CD8-positive, alpha-beta memory T cell (primary cell): Measurements from ENCODE around the gene LY86. TPM values are rescaled to one million over a fixed set of nuclear protein-coding genes. Genes with fewer than 3 reads are reported as not detected.
"Not testable (repeated sequence)": the region's sequence is repeated elsewhere in the genome, so short reads cannot be mapped to it uniquely, and the experiment has no call there.

Experiments
- CTCF ChIA-PET: fragments of 350-600 bp; sonication (Branson Sonifier 250); formaldehyde crosslinking; loops from one replicate; lab custom pipeline; 2021; ENCODE audit warnings: antibody characterized with exemption; lab: Charles Lee
- POLR2A ChIA-PET: fragments of 350-600 bp; sonication (Branson Sonifier 250); formaldehyde crosslinking; loops from one replicate; lab custom pipeline; 2021; ENCODE audit warnings: antibody characterized with exemption; lab: Charles Lee
- DNase-seq, 5 donors: peaks; one replicate each; pipeline versions ENCODE4 v3.0.0 to v3.0.0-alpha.2; 2020 to 2022; ENCODE audit warnings: mixed read lengths in 1 of 5
- H3K27ac ChIP-seq: one replicate; pipeline ENCODE4 v1.7.0; 2013; ENCODE audit warnings: low read depth, mild to moderate bottlenecking, low read length, moderate library complexity
- H3K27me3 ChIP-seq: 2 replicates; pipeline ENCODE4 v1.7.0; 2013; ENCODE audit warnings: low read length, mild to moderate bottlenecking; ENCODE audit not compliant: insufficient read depth, poor library complexity, severe bottlenecking
- H3K36me3 ChIP-seq: 2 replicates; pipeline ENCODE4 v1.7.0; 2013; ENCODE audit warnings: mild to moderate bottlenecking, low read length, moderate library complexity; ENCODE audit not compliant: insufficient read depth
- H3K4me1 ChIP-seq: 2 replicates; pipeline ENCODE4 v1.7.0; 2013; ENCODE audit warnings: mild to moderate bottlenecking, low read length, moderate library complexity; ENCODE audit not compliant: insufficient read depth
- H3K4me3 ChIP-seq: 2 replicates; pipeline ENCODE4 v1.7.0; 2013; ENCODE audit warnings: mild to moderate bottlenecking, low read length
- H3K9me3 ChIP-seq: 2 replicates; pipeline ENCODE4 v1.7.0; 2013; ENCODE audit warnings: mild to moderate bottlenecking, low read length
- H3K27ac Mint-ChIP-seq, 8 donors: one replicate each; pipeline ENCODE4 v1.8.0; 2020 to 2021; ENCODE audit warnings: mixed read lengths in 8 of 8, mild to moderate bottlenecking in 6 of 8, inconsistent platforms in 3 of 8, moderate library complexity in 3 of 8
- H3K27me3 Mint-ChIP-seq, 2 donors: one replicate each; pipeline ENCODE4 v1.8.0; 2020 to 2021; ENCODE audit warnings: mixed read lengths in 2 of 2, mild to moderate bottlenecking in 1 of 2, moderate library complexity in 1 of 2
- H3K36me3 Mint-ChIP-seq, 3 donors: one replicate each; pipeline ENCODE4 v1.8.0; 2020 to 2021; ENCODE audit warnings: mixed read lengths in 3 of 3, inconsistent platforms in 1 of 3, mild to moderate bottlenecking in 1 of 3
- H3K4me1 Mint-ChIP-seq, 3 donors: one replicate each; pipeline ENCODE4 v1.8.0; 2020 to 2021; ENCODE audit warnings: mixed read lengths in 3 of 3, inconsistent platforms in 1 of 3, mild to moderate bottlenecking in 1 of 3
- H3K4me3 Mint-ChIP-seq, 7 donors: one replicate each; pipeline ENCODE4 v1.8.0; 2020 to 2021; ENCODE audit warnings: mixed read lengths in 7 of 7, mild to moderate bottlenecking in 6 of 7, moderate library complexity in 4 of 7, inconsistent platforms in 2 of 7
- H3K9me3 Mint-ChIP-seq, 5 donors: one replicate each; pipeline ENCODE4 v1.8.0; 2020 to 2022; ENCODE audit warnings: mixed read lengths in 5 of 5, mild to moderate bottlenecking in 3 of 5, moderate library complexity in 2 of 5, inconsistent platforms in 1 of 5
- polyA plus RNA-seq: library from polyadenylated mRNA; unstranded; fragments of 300-500 nt; fragmentation: Illumina TruSeq; gene quantifications from one replicate; pipeline ENCODE4 v1.2.3, GENCODE V29; 2021
- total RNA-seq, 2 experiments: library from RNA; stranded (reverse); gene quantifications; one replicate each; pipeline ENCODE4 v1.2.3, GENCODE V29; 2021

LY86 gene
- total and polyA plus RNA-seq, 3 experiments from 2014 or later = 0.31 to 2.4 (median 0.53) TPM

DNA sequence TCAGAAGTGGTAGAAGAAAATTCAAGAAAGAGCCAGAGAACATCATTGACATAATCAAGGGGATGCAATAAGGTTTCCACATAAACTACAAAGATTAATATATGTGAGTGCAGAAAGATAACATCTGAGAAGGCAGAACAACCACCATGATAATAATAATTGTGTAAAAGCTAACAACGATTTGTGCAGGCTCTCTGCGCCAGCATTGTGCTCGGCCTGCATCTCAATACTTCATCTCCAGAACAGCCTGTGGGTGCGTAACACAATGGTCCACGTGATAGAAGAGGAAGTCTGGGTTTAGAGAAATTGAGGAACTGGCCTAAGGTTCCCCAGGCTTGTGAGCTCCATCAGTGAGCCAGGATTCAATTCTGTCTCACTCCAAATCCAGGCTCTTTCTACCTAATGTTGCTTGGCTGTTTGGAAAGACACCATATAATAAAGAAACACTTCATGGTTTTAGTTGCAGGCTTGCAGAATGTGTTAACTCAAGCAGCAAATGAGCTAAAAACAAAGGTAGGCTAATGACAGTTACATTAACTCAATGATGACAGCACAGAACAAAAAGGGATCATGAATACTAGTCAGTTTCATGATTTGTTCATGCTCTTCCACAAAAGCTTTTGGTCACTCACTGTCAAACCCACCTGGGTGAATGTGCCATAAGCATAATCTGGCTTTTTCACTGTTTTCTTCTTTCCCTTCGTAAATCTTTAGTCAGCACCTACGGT lies 71.2 kb downstream of the LY86 start:
- CTCF ChIA-PET = interaction anchor here (1.3 to 2.6 kb wide), 4 partner anchors 64 to 584 kb away, joined by 3 to 10 read pairs (median 4); no protein-coding TSS in a partner anchor
- peaks cover 26 to 75% (median 46%) of the 10 kb centered on the region in 3 donors for H3K4me1 Mint-ChIP-seq
- Histone ChIP-seq H3K9me3 (no peaks in the 10 kb centered on the region), H3K4me1 (peaks cover 46% of the 10 kb centered on the region), H3K4me3 (no peak overlapping the region), H3K27ac (no peak overlapping the region), H3K27me3 (no peaks in the 10 kb centered on the region), H3K36me3 (no peaks in the 10 kb centered on the region)
- H3K27ac Mint-ChIP-seq = peak overlapping the region in 5 of 8 donors; percentile 88 to 97 (median 94)
- DNase-seq = peak in 1 of 5 donors; percentile 19
- no peaks in the 10 kb centered on the region for H3K9me3 Mint-ChIP-seq
- peak overlapping the region in 2 of 7 donors; percentile 9 to 63 for H3K4me3 Mint-ChIP-seq
- POLR2A ChIA-PET = interaction anchor here (1.9 kb wide), 1 partner anchor 45 kb away, joined by 12 read pairs; no protein-coding TSS in a partner anchor
- peaks cover 0 to 2% of the 10 kb centered on the region in 2 donors for H3K27me3 Mint-ChIP-seq
- H3K36me3 Mint-ChIP-seq = no peaks in the 10 kb centered on the region

GRCh38 chr6:6660339-6661045 lies 72.0 kb downstream of the LY86 start:
- Histone ChIP-seq H3K4me1 (peaks cover 40% of the 10 kb centered on the region), H3K36me3 (no peaks in the 10 kb centered on the region), H3K9me3 (no peaks in the 10 kb centered on the region), H3K27me3 (no peaks in the 10 kb centered on the region), H3K27ac (no peak overlapping the region), H3K4me3 (no peak overlapping the region)
- Mint-ChIP-seq H3K4me1 (peaks cover 19 to 68% (median 39%) of the 10 kb centered on the region in 3 donors), H3K27ac (peak overlapping the region in 1 of 8 donors; percentile 61), H3K27me3 (peaks cover 0 to 5% of the 10 kb centered on the region in 2 donors), H3K4me3 (no peak overlapping the region), H3K36me3 (no peaks in the 10 kb centered on the region), H3K9me3 (no peaks in the 10 kb centered on the region)
- ChIA-PET CTCF (interaction anchor here (1.0 to 2.6 kb wide), 6 partner anchors 14 to 584 kb away, joined by 3 to 10 read pairs (median 4); no protein-coding TSS in a partner anchor), POLR2A (interaction anchor here (1.9 kb wide), 1 partner anchor 46 kb away, joined by 12 read pairs; no protein-coding TSS in a partner anchor)
- DNase-seq = no peak

- peaks cover 33% of the 10 kb centered on the region for H3K4me1 ChIP-seq
- H3K4me3 ChIP-seq = no peak overlapping the region
- CTCF ChIA-PET = interaction anchor here (1.0 to 1.6 kb wide), 5 partner anchors 14 to 105 kb away, joined by 3 to 4 read pairs (median 3); no protein-coding TSS in a partner anchor
- H3K27me3 ChIP-seq = no peaks in the 10 kb centered on the region
- Mint-ChIP-seq H3K9me3 (no peaks in the 10 kb centered on the region), H3K4me3 (no peak overlapping the region), H3K27ac (peak overlapping the region in 3 of 8 donors; percentile 2 to 30 (median 8)), H3K27me3 (peaks cover 0 to 5% of the 10 kb centered on the region in 2 donors), H3K36me3 (no peaks in the 10 kb centered on the region), H3K4me1 (peaks cover 12 to 61% (median 32%) of the 10 kb centered on the region in 3 donors)
- no peak overlapping the region for H3K27ac ChIP-seq
- DNase-seq = no peak
- POLR2A ChIA-PET = interaction anchor here (0.6 kb wide), 1 partner anchor 659 kb away, joined by 3 read pairs; no protein-coding TSS in a partner anchor
- no peaks in the 10 kb centered on the region for H3K36me3 ChIP-seq
- no peaks in the 10 kb centered on the region for H3K9me3 ChIP-seq
Observed at GRCh38 chr6:6661191-6661590, 72.7 kb downstream of the LY86 start.

DNA sequence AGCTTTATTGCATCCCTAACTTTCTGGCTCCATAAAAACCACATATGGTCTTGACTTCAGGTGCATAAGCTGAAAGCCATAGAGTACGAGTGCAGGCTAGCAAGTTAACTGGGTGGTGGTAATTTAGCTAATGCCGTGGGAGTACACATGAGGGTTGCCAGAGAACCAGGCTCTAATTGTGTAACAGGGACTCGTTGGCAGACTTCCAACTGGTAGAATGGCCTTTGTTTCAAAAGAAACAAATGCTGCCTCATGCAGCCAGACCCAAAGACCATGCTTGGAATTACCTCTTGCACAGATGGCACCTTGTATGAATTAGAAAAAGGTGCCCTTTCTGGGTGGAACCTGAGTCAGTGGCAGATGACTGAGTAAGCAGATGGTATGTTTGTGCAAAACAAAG lies 73.2 kb downstream of the LY86 start:
- H3K27me3 Mint-ChIP-seq = peaks cover 0 to 5% of the 10 kb centered on the region in 2 donors
- peaks cover 8 to 56% (median 28%) of the 10 kb centered on the region in 3 donors for H3K4me1 Mint-ChIP-seq

GRCh38 chr6:6663421-6664135 lies 75.1 kb downstream of the LY86 start:
- Mint-ChIP-seq H3K4me3 (no peak overlapping the region), H3K4me1 (peaks cover 8 to 37% (median 13%) of the 10 kb centered on the region in 3 donors), H3K27me3 (peaks cover 0 to 7% of the 10 kb centered on the region in 2 donors), H3K36me3 (no peaks in the 10 kb centered on the region), H3K9me3 (no peaks in the 10 kb centered on the region), H3K27ac (peak overlapping the region in 1 of 8 donors; percentile 50)
- H3K36me3 ChIP-seq = no peaks in the 10 kb centered on the region
- H3K27me3 ChIP-seq = no peaks in the 10 kb centered on the region
- H3K27ac ChIP-seq = no peak overlapping the region
- no peaks in the 10 kb centered on the region for H3K9me3 ChIP-seq
- POLR2A ChIA-PET = interaction anchor here (0.6 kb wide), 1 partner anchor 1499 kb away, joined by 3 read pairs; no protein-coding TSS in a partner anchor
- no peak overlapping the region for H3K4me3 ChIP-seq
- DNase-seq = no peak
- CTCF ChIA-PET = interaction anchor here (2.7 kb wide), 1 partner anchor 13 kb away, joined by 8 read pairs; no protein-coding TSS in a partner anchor
- H3K4me1 ChIP-seq = peaks cover 10% of the 10 kb centered on the region

More for the DNA sequence above, 73.2 kb downstream of the LY86 start:
- POLR2A ChIA-PET = no interaction called here
- CTCF ChIA-PET = interaction anchor here (1.0 to 1.5 kb wide), 3 partner anchors 13 to 50 kb away, joined by 3 read pairs; no protein-coding TSS in a partner anchor
- Mint-ChIP-seq H3K27ac (peak overlapping the region in 2 of 8 donors; percentile 2 to 30), H3K4me3 (no peak overlapping the region), H3K36me3 (no peaks in the 10 kb centered on the region), H3K9me3 (no peaks in the 10 kb centered on the region)
- H3K27ac ChIP-seq = no peak overlapping the region
- no peaks in the 10 kb centered on the region for H3K27me3 ChIP-seq
- DNase-seq = no peak
- H3K4me1 ChIP-seq = peaks cover 28% of the 10 kb centered on the region
- no peaks in the 10 kb centered on the region for H3K9me3 ChIP-seq
- no peaks in the 10 kb centered on the region for H3K36me3 ChIP-seq
- no peak overlapping the region for H3K4me3 ChIP-seq

DNA sequence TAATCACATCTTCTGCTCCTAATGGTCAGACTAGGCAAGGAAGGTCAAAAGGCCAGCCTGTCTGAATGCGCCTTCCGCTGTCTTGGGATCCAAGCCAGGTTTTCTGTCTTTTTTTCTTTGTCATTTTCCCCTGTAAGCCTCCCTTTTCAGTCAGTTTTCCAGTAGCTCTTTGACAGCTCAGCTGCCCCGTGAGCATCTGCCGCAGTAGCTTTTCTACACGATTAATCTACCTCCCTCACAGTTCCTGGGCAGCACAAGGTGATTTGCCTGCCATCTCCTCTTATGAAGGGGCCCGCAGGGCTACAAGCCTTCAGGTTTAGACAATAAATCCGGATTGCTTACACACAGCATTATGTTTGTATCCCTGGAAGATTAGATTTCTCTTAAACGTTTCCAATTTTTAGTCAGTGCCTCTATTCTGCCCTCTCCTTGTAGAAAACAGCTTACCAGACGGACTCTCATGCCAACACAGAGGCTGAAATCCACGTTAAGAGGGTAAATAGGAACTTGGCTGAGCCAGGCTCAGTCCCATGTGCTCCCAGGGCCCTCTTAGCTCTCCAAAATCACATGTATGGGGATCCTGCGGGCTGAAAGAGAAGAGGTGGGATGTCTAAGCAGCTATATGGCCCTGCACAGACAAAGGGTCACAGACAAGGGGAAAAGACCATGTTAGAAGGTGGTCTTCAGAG lies 77.2 kb downstream of the LY86 start:
- no peak overlapping the region for H3K4me3 Mint-ChIP-seq
- H3K27me3 ChIP-seq = no peaks in the 10 kb centered on the region
- ChIA-PET POLR2A (no interaction called here), CTCF (interaction anchor here (2.7 kb wide), 1 partner anchor 11 kb away, joined by 8 read pairs; no protein-coding TSS in a partner anchor)
- peaks cover 0 to 8% of the 10 kb centered on the region in 2 donors for H3K27me3 Mint-ChIP-seq
- peaks cover 0 to 4% (median 0%) of the 10 kb centered on the region in 3 donors for H3K36me3 Mint-ChIP-seq
- H3K4me3 ChIP-seq = no peak overlapping the region
- no peak overlapping the region for H3K27ac ChIP-seq
- H3K9me3 Mint-ChIP-seq = no peaks in the 10 kb centered on the region
- no peaks in the 10 kb centered on the region for H3K36me3 ChIP-seq
- H3K4me1 Mint-ChIP-seq = peaks cover 0 to 20% (median 5%) of the 10 kb centered on the region in 3 donors
- no peak for DNase-seq
- H3K27ac Mint-ChIP-seq = peak overlapping the region in 1 of 8 donors; percentile 39
- H3K4me1 ChIP-seq = no peaks in the 10 kb centered on the region
- H3K9me3 ChIP-seq = no peaks in the 10 kb centered on the region

DNA sequence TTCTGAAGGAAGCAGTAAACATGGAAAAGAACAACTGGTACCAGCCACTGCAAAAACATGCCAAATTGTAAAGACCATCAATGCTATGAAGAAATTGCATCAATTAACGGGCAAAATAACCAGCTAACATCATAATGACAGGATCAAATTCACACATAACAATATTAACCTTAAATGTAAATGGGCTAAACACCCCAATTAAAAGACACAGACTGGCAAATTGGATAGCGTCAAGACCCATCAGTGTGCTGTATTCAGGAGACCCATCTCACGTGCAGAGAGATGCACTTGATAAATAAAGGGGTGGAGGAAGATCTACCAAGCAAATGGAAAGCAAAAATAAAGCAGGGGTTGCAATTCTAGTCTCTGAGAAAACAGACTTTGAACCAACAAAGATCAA lies 81.6 kb downstream of the LY86 start:
- H3K4me1 Mint-ChIP-seq, H3K9me3 Mint-ChIP-seq, H3K27me3 Mint-ChIP-seq, H3K4me1 ChIP-seq, CTCF ChIA-PET, H3K4me3 ChIP-seq, H3K27ac Mint-ChIP-seq, H3K27me3 ChIP-seq, H3K36me3 ChIP-seq, H3K36me3 Mint-ChIP-seq, H3K4me3 Mint-ChIP-seq, H3K9me3 ChIP-seq, POLR2A ChIA-PET, DNase-seq, H3K27ac ChIP-seq: not testable (repeated sequence)
